HCT116 (cell line): ENCODE results near the gene CROCC. TPM values are rescaled to one million over a fixed set of nuclear protein-coding genes. Genes with fewer than 3 reads are reported as not detected.

ENCODE experiments used
- ATAC-seq: fragments of 200-7000 bp; cut with Tn5 transposase; 2 replicates; pipeline ENCODE4 v1.9.1; 2020; ENCODE audit warnings: mild to moderate bottlenecking, moderate library complexity
- BruUV-seq: library from RNA; stranded (reverse); fragments of 400-500 nt; replicated peaks from 2 replicates; lab custom pipeline; 2021; lab: Mats Ljungman, UMichigan
- CTCF ChIA-PET: fragments of 300-600 bp; sonication (Branson Sonifier 250); formaldehyde crosslinking; loops from one replicate; lab custom pipeline; 2021; ENCODE audit warnings: antibody characterized with exemption; lab: Charles Lee
- POLR2A ChIA-PET: fragments of 300-600, 350-600 bp; sonication (Branson Sonifier 250); formaldehyde crosslinking; loops from one replicate; lab custom pipeline; 2021; ENCODE audit warnings: antibody characterized with exemption; lab: Charles Lee
- RAD21 ChIA-PET, 2 experiments: fragments of 300-600 bp; sonication (Branson Sonifier 250); formaldehyde crosslinking; loops; one replicate each; lab custom pipeline; 2023; ENCODE audit warnings: low total read pairs in 2 of 2; ENCODE audit not compliant: uncharacterized antibody in 2 of 2, unreplicated experiment in 2 of 2, low non-redundant PET in 1 of 2; lab: Charles Lee
- DNase-seq: peaks from one replicate; pipeline ENCODE4 v3.0.0-alpha.2; 2010; ENCODE audit warnings: low read depth, low spot score
- H2AFZ ChIP-seq: fragments of 200-600 bp; shearing (Covaris generic), sonication (generic); 2 replicates; pipeline ENCODE4 v1.6.1; 2017; ENCODE audit warnings: low read depth, mixed run types, mixed read lengths, antibody characterized with exemption, low read length; ENCODE audit not compliant: poor library complexity, severe bottlenecking
- H3K27ac ChIP-seq: 2 replicates; pipeline ENCODE4 v1.5.1; 2012; ENCODE audit warnings: low read depth, low read length
- H3K27me3 ChIP-seq: fragments of 200-600 bp; sonication (generic); 2 replicates; pipeline ENCODE4 v1.6.1; 2016; ENCODE audit warnings: mixed run types, low read length, mixed read lengths; ENCODE audit not compliant: insufficient read depth
- H3K36me3 ChIP-seq, 2 experiments: fragments of 200-500 bp in 1 of 2; fragments of 200-600 bp in 1 of 2; sonication (Bioruptor generic) in 1 of 2; sonication (generic) in 1 of 2; 2 replicates each; pipeline versions ENCODE4 v1.5.1 to v1.6.1; 2014 to 2016; ENCODE audit warnings: low read length in 2 of 2, inconsistent platforms in 1 of 2, mixed read lengths in 1 of 2, mixed run types in 1 of 2; ENCODE audit not compliant: insufficient read depth in 2 of 2, control insufficient read depth in 1 of 2
- H3K4me1 ChIP-seq, 2 experiments: fragments of 200-600 bp in 1 of 2; sonication (generic) in 1 of 2; 2 replicates each; pipeline versions ENCODE4 v1.5.1 to v1.6.1; 2012 to 2017; ENCODE audit warnings: low read length in 2 of 2, inconsistent platforms in 1 of 2, mild to moderate bottlenecking in 1 of 2, mixed read lengths in 1 of 2, mixed run types in 1 of 2, moderate library complexity in 1 of 2; ENCODE audit not compliant: insufficient read depth in 2 of 2, control insufficient read depth in 1 of 2
- H3K4me2 ChIP-seq: fragments of 200-600 bp; sonication (generic); 2 replicates; pipeline ENCODE4 v1.6.1; 2017; ENCODE audit warnings: mixed run types, low read length, mixed read lengths
- H3K4me3 ChIP-seq, 2 experiments: fragments of 200-600 bp in 1 of 2; sonication (generic) in 1 of 2; replicated peaks in 1 of 2; 2 replicates each; pipeline ENCODE4 v1.5.1; 2011 to 2016; ENCODE audit warnings: low read length in 2 of 2, control low read depth in 1 of 2, low read depth in 1 of 2, mild to moderate bottlenecking in 1 of 2, mixed read lengths in 1 of 2, mixed run types in 1 of 2
- H3K79me2 ChIP-seq: fragments of 200-600 bp; sonication (generic); 2 replicates; pipeline ENCODE4 v1.6.1; 2017; ENCODE audit warnings: mild to moderate bottlenecking, mixed run types, low read length, moderate library complexity, mixed read lengths; ENCODE audit not compliant: insufficient read depth
- H3K9ac ChIP-seq: fragments of 200-600 bp; sonication (generic); 2 replicates; pipeline ENCODE4 v1.6.1; 2016; ENCODE audit warnings: low read length, mixed read lengths
- H3K9me2 ChIP-seq: fragments of 200-600 bp; sonication (generic), shearing (Covaris generic); 2 replicates; pipeline ENCODE4 v1.6.1; 2017; ENCODE audit warnings: mixed run types, mild to moderate bottlenecking, moderate library complexity; ENCODE audit not compliant: insufficient read depth
- H3K9me3 ChIP-seq, 2 experiments: fragments of 200-500 bp in 1 of 2; fragments of 200-600 bp in 1 of 2; sonication (Bioruptor generic) in 1 of 2; sonication (generic) in 1 of 2; 2 replicates each; pipeline ENCODE4 v1.6.1; 2014 to 2017; ENCODE audit warnings: low read length in 2 of 2, mixed read lengths in 2 of 2, inconsistent platforms in 1 of 2, low read depth in 1 of 2, mild to moderate bottlenecking in 1 of 2, mixed run types in 1 of 2, moderate library complexity in 1 of 2; ENCODE audit not compliant: control insufficient read depth in 1 of 2, insufficient read depth in 1 of 2
- H4K20me1 ChIP-seq: fragments of 200-600 bp; sonication (generic), shearing (Covaris generic); 2 replicates; pipeline ENCODE4 v1.6.1; 2017; ENCODE audit warnings: mixed run types, mild to moderate bottlenecking, moderate library complexity; ENCODE audit not compliant: insufficient read depth
- ELF1 ChIP-seq: IDR thresholded peaks from 2 replicates; pipeline ENCODE4 v1.6.1; 2012; ENCODE audit warnings: low read depth, borderline replicate concordance
- EZH2 ChIP-seq: fragments of 200-600 bp; sonication (generic); IDR thresholded peaks from 2 replicates; pipeline ENCODE4 v1.6.1; 2017; ENCODE audit warnings: antibody characterized with exemption, mixed run types
- EZH2phosphoT487 ChIP-seq: fragments of 200-600 bp; IDR thresholded peaks from 2 replicates; pipeline ENCODE4 v1.6.1; 2018; ENCODE audit warnings: antibody characterized with exemption, borderline replicate concordance
- FOSL1 ChIP-seq: IDR thresholded peaks from 2 replicates; pipeline ENCODE4 v1.6.1; 2012; ENCODE audit warnings: low read depth
- JUND ChIP-seq: IDR thresholded peaks from 2 replicates; pipeline ENCODE4 v1.6.1; 2012
- POLR2AphosphoS5 ChIP-seq: IDR thresholded peaks from 2 replicates; pipeline ENCODE4 v1.6.1; 2011; ENCODE audit warnings: mild to moderate bottlenecking, low read depth, low read length, moderate library complexity
- YY1 ChIP-seq: IDR thresholded peaks from 2 replicates; pipeline ENCODE4 v1.6.1; 2011; ENCODE audit warnings: low read length, low read depth, moderate library complexity, mild to moderate bottlenecking; ENCODE audit not compliant: insufficient replicate concordance; ENCODE audit errors: extremely low read depth
- ZBTB33 ChIP-seq: IDR thresholded peaks from 2 replicates; pipeline ENCODE4 v1.6.1; 2011; ENCODE audit warnings: mild to moderate bottlenecking, low read length, moderate library complexity; ENCODE audit not compliant: insufficient replicate concordance; ENCODE audit errors: extremely low read depth
- ZFX ChIP-seq: fragments of 450-650 bp; IDR thresholded peaks from 2 replicates; pipeline ENCODE4 v1.6.1; 2017
- intact Hi-C: fragments of 100-400 bp; cut with micrococcal nuclease; formaldehyde crosslinking; loops from 2 replicates; pipeline ENCODE4 v1.10.0; 2022
- total RNA-seq: library from RNA; stranded (reverse); gene quantifications from one replicate; pipeline ENCODE4 v1.2.1, GENCODE V29; 2021; ENCODE audit not compliant: unreplicated experiment
- TF ChIP-seq, protein P1 (sequence below): IDR thresholded peaks from 2 replicates; pipeline ENCODE4 v1.6.1; 2012; ENCODE audit warnings: low read depth

CROCC gene
- total RNA-seq, 1 experiment from 2014 or later, result 30.1 TPM

GRCh38 chr1:16966282-16966681, 44.6 kb downstream of the CROCC start:
- Histone ChIP-seq H3K4me2 (no peak overlapping the region), H3K36me3 (no peaks in the 10 kb centered on the region; a peak in 1 of 4 replicates), H3K79me2 (no peaks in the 10 kb centered on the region), H2AFZ (no peak overlapping the region), H3K4me3 (no peak overlapping the region), H3K9ac (no peak overlapping the region), H3K9me2 (no peaks in the 10 kb centered on the region), H3K27me3 (no peaks in the 10 kb centered on the region), H3K27ac (no peak overlapping the region), H4K20me1 (no peaks in the 10 kb centered on the region), H3K9me3 (no peaks in the 10 kb centered on the region), H3K4me1 (peaks cover 3 to 8% of the 10 kb centered on the region in 2 experiments; a peak in 3 of 4 replicates)
- intact Hi-C loops, result no loop called here
- ChIA-PET CTCF (interaction anchor here (1.1 kb wide), 1 partner anchor 18 kb away, joined by 3 read pairs; no protein-coding TSS in a partner anchor), RAD21 (no interaction called here), POLR2A (interaction anchor here (1.0 kb wide), 1 partner anchor 14 kb away, joined by 3 read pairs; the partner anchor contains the start of gene MFAP2)
- ATAC-seq, result no peak
- DNase-seq, result no peak
- TF ChIP-seq JUND (no peak), ELF1 (no peak), ZBTB33 (no peak), POLR2AphosphoS5 (no peak), FOSL1 (no peak), EZH2phosphoT487 (no peak), YY1 (no peak), EZH2 (no peak), ZFX (no peak)
- TF ChIP-seq, protein P1, sequence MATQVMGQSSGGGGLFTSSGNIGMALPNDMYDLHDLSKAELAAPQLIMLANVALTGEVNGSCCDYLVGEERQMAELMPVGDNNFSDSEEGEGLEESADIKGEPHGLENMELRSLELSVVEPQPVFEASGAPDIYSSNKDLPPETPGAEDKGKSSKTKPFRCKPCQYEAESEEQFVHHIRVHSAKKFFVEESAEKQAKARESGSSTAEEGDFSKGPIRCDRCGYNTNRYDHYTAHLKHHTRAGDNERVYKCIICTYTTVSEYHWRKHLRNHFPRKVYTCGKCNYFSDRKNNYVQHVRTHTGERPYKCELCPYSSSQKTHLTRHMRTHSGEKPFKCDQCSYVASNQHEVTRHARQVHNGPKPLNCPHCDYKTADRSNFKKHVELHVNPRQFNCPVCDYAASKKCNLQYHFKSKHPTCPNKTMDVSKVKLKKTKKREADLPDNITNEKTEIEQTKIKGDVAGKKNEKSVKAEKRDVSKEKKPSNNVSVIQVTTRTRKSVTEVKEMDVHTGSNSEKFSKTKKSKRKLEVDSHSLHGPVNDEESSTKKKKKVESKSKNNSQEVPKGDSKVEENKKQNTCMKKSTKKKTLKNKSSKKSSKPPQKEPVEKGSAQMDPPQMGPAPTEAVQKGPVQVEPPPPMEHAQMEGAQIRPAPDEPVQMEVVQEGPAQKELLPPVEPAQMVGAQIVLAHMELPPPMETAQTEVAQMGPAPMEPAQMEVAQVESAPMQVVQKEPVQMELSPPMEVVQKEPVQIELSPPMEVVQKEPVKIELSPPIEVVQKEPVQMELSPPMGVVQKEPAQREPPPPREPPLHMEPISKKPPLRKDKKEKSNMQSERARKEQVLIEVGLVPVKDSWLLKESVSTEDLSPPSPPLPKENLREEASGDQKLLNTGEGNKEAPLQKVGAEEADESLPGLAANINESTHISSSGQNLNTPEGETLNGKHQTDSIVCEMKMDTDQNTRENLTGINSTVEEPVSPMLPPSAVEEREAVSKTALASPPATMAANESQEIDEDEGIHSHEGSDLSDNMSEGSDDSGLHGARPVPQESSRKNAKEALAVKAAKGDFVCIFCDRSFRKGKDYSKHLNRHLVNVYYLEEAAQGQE, result no peak
- no TSS peak for BruUV-seq
